ENCODE results near the gene SYNPR.

- TF ChIP-seq CTCF (conservative IDR thresholded peaks at IDR 0.05; ENCODE audit: low read depth, low read length) (no peak), EZH2 (IDR thresholded peaks at IDR 0.05; ENCODE audit: borderline replicate concordance, low read depth, low read length, poor library complexity, severe bottlenecking) (no peak)
Measured at GRCh38 chr3:63597019-63597418, 318.9 kb downstream of the SYNPR start.

All from A673 (cell line).